H9 (cell line): ENCODE measurements around the gene PEX10. TPM values are rescaled to one million over a fixed set of nuclear protein-coding genes. Genes with fewer than 3 reads are reported as not detected.

Experiments used
- DNase-seq: peaks from one replicate; pipeline ENCODE4 v3.0.0-alpha.2; 2017
- H2AFZ ChIP-seq: one replicate; pipeline ENCODE4 v1.6.1; 2013; ENCODE audit warnings: mild to moderate bottlenecking, low read length, control low read depth, moderate library complexity
- H2AK5ac ChIP-seq: 2 replicates; pipeline ENCODE4 v1.6.1; 2013; ENCODE audit warnings: low read length, control low read depth, mixed read lengths; ENCODE audit not compliant: insufficient read length
- H2BK120ac ChIP-seq: one replicate; pipeline ENCODE4 v1.6.1; 2013; ENCODE audit warnings: low read depth, mild to moderate bottlenecking, low read length, control low read depth, inconsistent platforms; ENCODE audit not compliant: poor library complexity, severe bottlenecking
- H2BK12ac ChIP-seq: 2 replicates; pipeline ENCODE4 v1.6.1; 2013; ENCODE audit warnings: low read length, control low read depth, mixed read lengths, low read depth; ENCODE audit not compliant: insufficient read length
- H2BK15ac ChIP-seq: 2 replicates; pipeline ENCODE4 v1.6.1; 2013; ENCODE audit warnings: low read depth, low read length, control low read depth
- H2BK20ac ChIP-seq: one replicate; pipeline ENCODE4 v1.6.1; 2013; ENCODE audit warnings: low read depth, mild to moderate bottlenecking, low read length, control low read depth, inconsistent platforms; ENCODE audit not compliant: poor library complexity, severe bottlenecking
- H2BK5ac ChIP-seq: 2 replicates; pipeline ENCODE4 v1.6.1; 2013; ENCODE audit warnings: low read length, control low read depth, mixed read lengths; ENCODE audit not compliant: insufficient read length
- H3K14ac ChIP-seq: 2 replicates; pipeline ENCODE4 v1.6.1; 2013; ENCODE audit warnings: low read length, control low read depth; ENCODE audit not compliant: insufficient read depth
- H3K18ac ChIP-seq: 2 replicates; pipeline ENCODE4 v1.6.1; 2013; ENCODE audit warnings: low read depth, mild to moderate bottlenecking, mixed read lengths, low read length, control low read depth; ENCODE audit not compliant: insufficient read length
- H3K23ac ChIP-seq: 2 replicates; pipeline ENCODE4 v1.6.1; 2013; ENCODE audit warnings: low read length, control low read depth, mixed read lengths, low read depth; ENCODE audit not compliant: insufficient read length
- H3K23me2 ChIP-seq: 2 replicates; pipeline ENCODE4 v1.6.1; 2013; ENCODE audit warnings: low read depth, mild to moderate bottlenecking, mixed read lengths, low read length, control low read depth; ENCODE audit not compliant: insufficient read length, poor library complexity, severe bottlenecking
- H3K27ac ChIP-seq: 2 replicates; pipeline ENCODE4 v1.5.1; 2013; ENCODE audit warnings: low read length, control low read depth, mixed read lengths, low read depth; ENCODE audit not compliant: insufficient read length
- H3K27me3 ChIP-seq: 2 replicates; pipeline ENCODE4 v1.6.1; 2013; ENCODE audit warnings: low read length, control low read depth, inconsistent platforms; ENCODE audit not compliant: insufficient read depth
- H3K4ac ChIP-seq: 2 replicates; pipeline ENCODE4 v1.6.1; 2013; ENCODE audit warnings: low read depth, mild to moderate bottlenecking, control low read depth, inconsistent platforms, low read length, moderate library complexity
- H3K4me1 ChIP-seq: 2 replicates; pipeline ENCODE4 v1.6.1; 2013; ENCODE audit warnings: low read length, control low read depth, inconsistent platforms; ENCODE audit not compliant: insufficient read depth
- H3K4me2 ChIP-seq: 2 replicates; pipeline ENCODE4 v1.6.1; 2013; ENCODE audit warnings: low read length, control low read depth, mixed read lengths; ENCODE audit not compliant: insufficient read length, insufficient read depth
- H3K56ac ChIP-seq: 2 replicates; pipeline ENCODE4 v1.6.1; 2013; ENCODE audit warnings: low read depth, mild to moderate bottlenecking, mixed read lengths, low read length, control low read depth; ENCODE audit not compliant: insufficient read length
- H3K79me1 ChIP-seq: 2 replicates; pipeline ENCODE4 v1.6.1; 2013; ENCODE audit warnings: low read depth, mild to moderate bottlenecking, moderate library complexity, low read length, control low read depth, inconsistent platforms; ENCODE audit not compliant: insufficient read depth, poor library complexity, severe bottlenecking
- H3K79me2 ChIP-seq: 2 replicates; pipeline ENCODE4 v1.6.1; 2013; ENCODE audit warnings: low read length, control low read depth, inconsistent platforms; ENCODE audit not compliant: insufficient read depth
- H3K9ac ChIP-seq: 2 replicates; pipeline ENCODE4 v1.6.1; 2013; ENCODE audit warnings: low read length, control low read depth, mixed read lengths; ENCODE audit not compliant: insufficient read length; ENCODE audit errors: extremely low read depth
- H3K9me3 ChIP-seq: one replicate; pipeline ENCODE4 v1.6.1; 2013; ENCODE audit warnings: low read depth, low read length, inconsistent platforms; ENCODE audit not compliant: control insufficient read depth
- H3T11ph ChIP-seq: one replicate; pipeline ENCODE4 v1.6.1; 2013; ENCODE audit warnings: mild to moderate bottlenecking, low read length, control low read depth, inconsistent platforms
- H4K20me1 ChIP-seq: one replicate; pipeline ENCODE4 v1.6.1; 2013; ENCODE audit not compliant: control insufficient read depth, insufficient read length, insufficient read depth
- H4K5ac ChIP-seq: 2 replicates; pipeline ENCODE4 v1.6.1; 2013; ENCODE audit warnings: low read depth, mild to moderate bottlenecking, mixed read lengths, low read length, control low read depth; ENCODE audit not compliant: insufficient read length
- H4K8ac ChIP-seq: replicated peaks from 2 replicates; pipeline ENCODE4 v1.6.1; 2013; ENCODE audit warnings: low read length, control low read depth, mixed read lengths, low read depth; ENCODE audit not compliant: insufficient read length
- H4K91ac ChIP-seq: 2 replicates; pipeline ENCODE4 v1.6.1; 2013; ENCODE audit warnings: low read depth, mild to moderate bottlenecking, moderate library complexity, mixed read lengths, low read length, control low read depth; ENCODE audit not compliant: insufficient read length
- H3K27ac Mint-ChIP-seq, 3 experiments: 2 replicates in 2 of 3; 3 replicates in 1 of 3; pipeline ENCODE4 v1.8.0; 2020 to 2021; ENCODE audit warnings: mixed read lengths in 3 of 3, mild to moderate bottlenecking in 1 of 3, moderate library complexity in 1 of 3
- H3K27me3 Mint-ChIP-seq: 2 replicates; pipeline ENCODE4 v1.8.0; 2021; ENCODE audit warnings: low read depth, mild to moderate bottlenecking, moderate library complexity, mixed read lengths
- H3K36me3 Mint-ChIP-seq, 3 experiments: 2 replicates in 2 of 3; 3 replicates in 1 of 3; pipeline ENCODE4 v1.8.0; 2020 to 2021; ENCODE audit warnings: low read depth in 3 of 3, mixed read lengths in 3 of 3; ENCODE audit not compliant: insufficient read depth in 1 of 3
- H3K4me1 Mint-ChIP-seq, 2 experiments: 2 replicates each; pipeline ENCODE4 v1.8.0; 2020; ENCODE audit warnings: mixed read lengths in 2 of 2
- H3K4me3 Mint-ChIP-seq, 2 experiments: 2 replicates in 1 of 2; 3 replicates in 1 of 2; pipeline ENCODE4 v1.8.0; 2020 to 2021; ENCODE audit warnings: mild to moderate bottlenecking in 2 of 2, mixed read lengths in 2 of 2, moderate library complexity in 1 of 2
- H3K9me3 Mint-ChIP-seq, 2 experiments: 2 replicates in 1 of 2; 3 replicates in 1 of 2; pipeline ENCODE4 v1.8.0; 2020; ENCODE audit warnings: mild to moderate bottlenecking in 2 of 2, mixed read lengths in 2 of 2, moderate library complexity in 1 of 2
- WGBS: extraction: QIAGEN DNeasy Blood & Tissue Kit; methylation state at CpG from one replicate; pipeline ENCODE4 v1.1.7; 2013; ENCODE audit warnings: missing lambda C conversion rate, low lambda C conversion rate, mixed read lengths; ENCODE audit not compliant: insufficient read length; ENCODE audit errors: extremely low coverage; 5-methylcytosine and 5-hydroxymethylcytosine counted together
- total RNA-seq: library from RNA; stranded (reverse); gene quantifications from 2 replicates; pipeline ENCODE4 v1.2.1, GENCODE V29; 2021
- TF ChIP-seq, protein P1 (sequence below): fragments of 200-600 bp; sonication (generic); conservative IDR thresholded peaks from 3 replicates; pipeline ENCODE4 v1.8.0; 2021; ENCODE audit warnings: antibody characterized with exemption, mild to moderate bottlenecking

The PEX10 gene
- total RNA-seq, 1 experiment from 2014 or later: 34.4 TPM

- Mint-ChIP-seq H3K27me3 (peaks cover 30% of the 10 kb centered on the region), H3K4me3 (no peak overlapping the region), H3K36me3 (no peaks in the 10 kb centered on the region; a peak in 1 of 7 replicates), H3K27ac (no peak overlapping the region), H3K4me1 (0 out of 4 replicates have a peak, but pooled peaks cover 0 to 4% of the 10 kb centered on the region in 2 experiments), H3K9me3 (peaks cover 9 to 15% of the 10 kb centered on the region in 2 experiments)
- Histone ChIP-seq H2BK5ac (no peak overlapping the region), H4K20me1 (no peaks in the 10 kb centered on the region), H4K91ac (no peak overlapping the region), H3T11ph (no peak overlapping the region), H3K79me2 (no peaks in the 10 kb centered on the region), H2BK120ac (no peak overlapping the region), H3K18ac (no peak overlapping the region), H2BK15ac (no peak overlapping the region), H2BK20ac (no peak overlapping the region), H3K23ac (no peak overlapping the region), H4K5ac (no peak overlapping the region), H3K4me2 (no peak overlapping the region), H2AFZ (no peak overlapping the region), H3K4me1 (no peaks in the 10 kb centered on the region), H3K56ac (no peak overlapping the region), H3K27me3 (no peaks in the 10 kb centered on the region), H3K9ac (no peak overlapping the region), H3K27ac (no peak overlapping the region), H2AK5ac (no peak overlapping the region), H3K23me2 (no peaks in the 10 kb centered on the region), H2BK12ac (no peak overlapping the region), H3K14ac (no peak overlapping the region; the same call in 1 of the 2 replicates), H3K4ac (no peak overlapping the region), H4K8ac (no peak overlapping the region), H3K9me3 (no peaks in the 10 kb centered on the region), H3K79me1 (no peaks in the 10 kb centered on the region)
- TF ChIP-seq, protein P1, sequence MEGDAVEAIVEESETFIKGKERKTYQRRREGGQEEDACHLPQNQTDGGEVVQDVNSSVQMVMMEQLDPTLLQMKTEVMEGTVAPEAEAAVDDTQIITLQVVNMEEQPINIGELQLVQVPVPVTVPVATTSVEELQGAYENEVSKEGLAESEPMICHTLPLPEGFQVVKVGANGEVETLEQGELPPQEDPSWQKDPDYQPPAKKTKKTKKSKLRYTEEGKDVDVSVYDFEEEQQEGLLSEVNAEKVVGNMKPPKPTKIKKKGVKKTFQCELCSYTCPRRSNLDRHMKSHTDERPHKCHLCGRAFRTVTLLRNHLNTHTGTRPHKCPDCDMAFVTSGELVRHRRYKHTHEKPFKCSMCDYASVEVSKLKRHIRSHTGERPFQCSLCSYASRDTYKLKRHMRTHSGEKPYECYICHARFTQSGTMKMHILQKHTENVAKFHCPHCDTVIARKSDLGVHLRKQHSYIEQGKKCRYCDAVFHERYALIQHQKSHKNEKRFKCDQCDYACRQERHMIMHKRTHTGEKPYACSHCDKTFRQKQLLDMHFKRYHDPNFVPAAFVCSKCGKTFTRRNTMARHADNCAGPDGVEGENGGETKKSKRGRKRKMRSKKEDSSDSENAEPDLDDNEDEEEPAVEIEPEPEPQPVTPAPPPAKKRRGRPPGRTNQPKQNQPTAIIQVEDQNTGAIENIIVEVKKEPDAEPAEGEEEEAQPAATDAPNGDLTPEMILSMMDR: no peak
- WGBS: no CpG with 5 or more reads among the region's 10 CpGs
- DNase-seq: no peak
Measured at GRCh38 chr1:2430592-2430973, 18.2 kb upstream of the PEX10 start.
